ENCODE results near the gene TMEM244.
"Not testable (repeated sequence)": the region's sequence is repeated elsewhere in the genome, so short reads cannot be mapped to it uniquely, and the experiment has no call there.

The TMEM244 gene

DNA sequence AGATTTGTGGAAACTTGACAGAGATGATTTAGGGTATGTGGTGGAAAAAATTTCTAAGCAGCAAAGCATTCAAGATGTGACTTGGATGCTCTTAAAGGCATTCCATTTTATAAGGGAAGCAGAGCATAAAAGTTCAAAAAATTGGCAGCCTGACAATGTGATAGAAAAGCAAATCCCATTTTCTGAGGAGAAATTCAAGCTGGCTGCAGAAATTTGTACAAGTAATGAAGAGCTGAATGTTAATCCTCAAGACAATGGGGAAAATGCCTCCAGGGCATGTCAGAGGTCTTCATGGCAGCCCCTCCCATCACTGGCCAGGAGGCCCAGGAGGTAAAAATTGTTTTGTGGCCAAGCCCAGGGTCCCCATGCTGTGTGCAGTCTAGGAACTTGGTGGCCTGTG lies 58.2 kb downstream of the TMEM244 start:
- DNase-seq: not testable (repeated sequence)

DNA sequence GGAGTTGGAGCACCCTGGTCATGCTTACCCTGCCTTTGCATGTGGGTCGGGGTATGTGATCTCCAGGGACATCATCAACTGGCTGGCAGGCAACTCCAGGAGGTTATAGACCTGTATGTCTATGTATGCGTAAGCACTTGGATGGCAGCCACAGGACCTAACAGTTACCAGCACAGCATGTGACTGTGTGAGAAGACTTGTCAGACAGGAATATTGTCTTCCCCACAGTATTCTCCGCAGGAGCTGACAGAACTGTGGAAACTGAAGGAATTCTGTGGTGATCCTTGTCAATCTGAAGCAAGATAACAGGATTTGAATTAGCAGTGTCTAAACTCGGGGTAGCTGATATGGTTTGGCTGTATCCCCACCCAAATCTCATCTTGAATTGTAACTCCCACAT lies 59.2 kb downstream of the TMEM244 start:
- DNase-seq: no peak

DNA sequence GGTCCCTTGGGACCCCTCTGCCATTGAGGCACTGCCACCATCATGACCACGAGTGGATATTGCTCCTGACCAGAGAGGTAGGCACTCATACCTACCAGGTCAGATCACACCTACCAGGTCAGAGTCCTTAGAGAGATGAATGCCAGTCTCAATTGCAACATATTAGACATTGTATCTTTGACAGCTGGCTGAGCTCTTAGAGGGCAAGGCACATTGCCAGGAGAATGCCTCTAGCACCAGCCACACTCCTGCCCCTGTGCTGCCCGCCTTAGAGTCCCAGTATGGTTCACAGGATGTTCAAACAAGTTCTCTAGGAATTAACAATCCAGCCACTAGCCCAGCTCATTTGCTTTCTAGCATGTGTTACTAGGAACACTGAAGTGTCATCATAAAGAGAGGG lies 65.9 kb downstream of the TMEM244 start:
- DNase-seq: no peak

DNA sequence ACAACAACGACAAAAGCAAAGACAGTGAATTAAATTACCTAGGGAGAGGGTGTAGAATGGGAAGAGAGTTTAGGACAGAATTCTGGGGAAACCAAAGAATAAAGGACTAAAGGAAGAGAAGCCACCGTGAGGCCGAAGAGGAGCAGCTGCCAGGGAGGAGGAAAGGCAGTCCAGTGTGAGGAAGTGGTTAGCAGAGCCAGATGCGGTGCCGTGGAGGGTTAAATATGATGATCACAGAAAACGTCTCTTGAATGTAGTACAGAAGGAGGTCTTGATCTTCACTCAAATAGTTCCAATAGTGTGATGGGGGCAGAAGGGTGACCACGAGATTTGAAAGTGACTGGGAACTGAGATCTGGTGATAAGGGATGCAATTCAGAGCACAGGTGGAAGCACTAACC lies 67.7 kb downstream of the TMEM244 start:
- no peak for DNase-seq

DNA sequence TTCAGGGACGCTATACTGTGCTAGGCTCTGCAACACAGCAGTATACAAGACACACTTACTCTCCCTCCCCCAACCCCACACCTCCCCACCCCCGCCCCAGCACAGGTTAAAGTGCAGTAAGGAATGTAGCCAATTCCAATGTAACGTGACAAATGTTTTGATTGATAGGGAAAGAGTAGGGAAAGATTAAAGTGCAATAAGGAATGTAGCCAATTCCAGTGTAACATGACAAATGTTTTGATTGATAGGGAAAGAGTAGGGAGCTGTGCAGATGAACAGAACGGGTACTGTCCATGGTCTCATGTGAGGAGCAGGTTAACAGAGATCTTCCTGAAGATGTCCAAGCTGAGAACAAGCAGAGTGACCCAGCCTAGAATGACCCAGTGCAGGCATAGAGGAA lies 69.1 kb downstream of the TMEM244 start:
- no peak for DNase-seq

DNA sequence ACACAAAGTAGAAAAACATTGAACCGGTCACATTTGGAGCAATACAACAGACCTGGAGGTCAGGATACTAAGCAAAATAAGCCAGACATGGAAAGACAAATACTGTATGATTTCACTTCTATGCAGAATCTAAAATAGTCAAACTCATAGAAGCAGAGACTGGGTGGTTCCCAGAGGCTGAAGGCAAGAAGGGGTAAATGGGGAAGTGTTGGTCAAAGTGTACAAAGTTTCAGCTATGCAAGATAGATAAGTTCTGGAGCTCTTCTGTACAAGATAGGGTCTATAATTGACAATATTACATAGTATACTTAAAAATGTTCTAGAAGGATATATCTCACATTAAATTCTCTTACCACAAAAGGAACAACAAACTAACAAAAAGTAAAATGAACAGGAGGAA lies 70.3 kb downstream of the TMEM244 start:
- no peak for DNase-seq

DNA sequence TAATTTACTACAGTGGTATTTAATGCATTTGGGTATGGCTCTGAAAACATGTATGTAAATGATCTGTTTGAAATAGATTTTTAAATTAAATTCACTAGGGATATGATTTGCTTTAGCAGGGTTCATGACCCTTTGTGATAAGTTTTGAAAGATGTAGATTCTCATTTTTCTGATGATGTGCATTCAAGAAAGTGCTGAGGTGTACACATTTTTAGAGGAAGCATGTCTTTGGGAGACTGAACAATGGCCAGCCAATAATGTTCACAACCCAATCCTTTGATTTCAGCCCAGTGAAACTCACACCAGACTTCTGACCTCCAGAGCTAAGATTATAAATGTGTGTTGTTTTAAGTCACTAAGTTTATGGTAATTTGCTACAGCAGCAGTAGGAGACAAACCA lies 71.1 kb downstream of the TMEM244 start:
- DNase-seq: no peak

DNA sequence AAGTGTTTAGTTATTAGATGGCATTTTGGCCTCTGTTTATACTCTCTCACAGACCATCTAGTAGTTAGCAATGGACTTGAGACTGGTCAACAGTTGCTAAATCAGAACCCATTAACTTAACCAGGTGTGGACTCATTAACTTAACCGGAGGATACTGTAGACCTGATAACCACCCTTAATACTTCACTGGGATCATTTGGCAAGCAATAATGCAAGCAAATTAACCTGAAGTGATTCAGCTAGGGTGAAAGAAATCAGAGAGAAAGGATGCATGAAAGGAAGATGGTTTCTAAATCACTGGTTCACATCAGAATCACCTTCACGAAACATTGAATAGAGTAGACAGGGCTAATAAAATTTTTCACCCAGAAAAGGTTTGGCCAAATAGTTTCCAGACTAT lies 73.3 kb downstream of the TMEM244 start:
- no peak for DNase-seq

DNA sequence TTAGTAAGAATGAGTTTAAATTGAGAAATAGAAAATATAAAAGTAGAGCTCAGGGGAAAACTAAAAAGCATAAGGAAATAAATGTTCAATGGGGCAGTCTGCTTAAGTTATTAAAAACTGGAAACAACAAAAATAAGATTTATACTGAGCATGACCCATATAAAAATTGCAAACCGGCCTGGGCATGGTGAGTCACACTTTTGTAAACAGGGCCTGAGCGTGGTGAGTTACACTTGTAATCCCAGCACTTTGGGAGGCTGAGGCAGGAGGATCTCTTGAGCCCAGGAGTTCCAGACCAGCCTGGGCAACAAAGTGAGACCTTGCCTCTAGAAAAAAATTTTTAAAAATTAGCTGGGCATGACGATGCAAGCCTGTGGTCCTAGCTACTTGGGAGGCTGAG lies 74.6 kb downstream of the TMEM244 start:
- DNase-seq: no peak

DNA sequence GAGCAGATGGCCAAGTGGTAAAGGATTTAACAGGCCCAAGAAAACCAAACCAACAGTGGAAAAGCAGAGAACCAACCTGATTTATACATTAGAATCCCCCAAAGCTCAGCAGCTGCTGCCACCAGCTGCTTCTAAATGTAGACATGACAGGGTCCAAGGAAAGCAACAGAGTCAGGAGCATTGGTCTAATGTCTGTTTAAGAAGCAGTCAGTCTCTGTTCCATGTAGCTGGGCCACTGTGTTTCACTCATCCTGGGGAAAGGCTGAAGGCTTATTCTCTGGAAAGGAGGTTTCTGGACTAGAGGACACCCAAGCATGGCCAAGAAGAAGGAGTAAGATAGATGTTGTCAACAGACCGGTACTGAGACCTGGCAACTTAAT lies 75.4 kb downstream of the TMEM244 start:
- no peak for DNase-seq

DNA sequence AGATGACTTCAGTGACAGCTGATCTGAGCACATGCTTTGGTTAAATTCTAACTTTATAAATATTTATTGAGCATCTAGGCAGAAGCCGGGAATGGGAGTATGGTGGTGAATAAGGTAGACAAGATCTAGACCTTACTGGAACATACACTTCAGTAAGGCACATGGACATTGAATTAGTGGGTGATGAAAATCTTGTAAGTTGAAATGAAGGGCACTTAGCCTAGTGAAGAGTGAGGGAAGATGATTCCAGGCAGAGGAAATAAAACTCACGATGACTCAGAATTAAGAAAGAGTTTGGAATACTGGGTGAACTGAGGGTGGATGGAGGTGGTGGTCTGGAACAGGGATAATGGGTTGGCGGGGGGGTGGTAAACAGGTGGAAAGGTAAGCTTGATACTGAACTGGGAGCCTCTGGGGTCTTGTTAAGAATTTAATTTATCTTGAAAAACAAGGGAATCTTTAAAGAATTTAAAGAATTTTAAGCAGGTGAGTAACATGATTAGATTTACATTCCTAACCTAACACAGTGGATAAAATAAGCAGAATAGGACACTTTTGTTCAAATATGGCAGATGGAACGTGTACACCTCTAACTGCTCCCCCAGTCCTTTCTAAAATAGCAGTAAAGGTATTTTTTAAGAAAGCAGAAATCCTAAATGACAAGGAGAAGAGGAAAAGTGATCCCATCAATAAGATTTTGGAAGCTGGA lies 75.9 kb downstream of the TMEM244 start:
- no peak for DNase-seq
